ENCODE data around the gene NACA2.

DNA sequence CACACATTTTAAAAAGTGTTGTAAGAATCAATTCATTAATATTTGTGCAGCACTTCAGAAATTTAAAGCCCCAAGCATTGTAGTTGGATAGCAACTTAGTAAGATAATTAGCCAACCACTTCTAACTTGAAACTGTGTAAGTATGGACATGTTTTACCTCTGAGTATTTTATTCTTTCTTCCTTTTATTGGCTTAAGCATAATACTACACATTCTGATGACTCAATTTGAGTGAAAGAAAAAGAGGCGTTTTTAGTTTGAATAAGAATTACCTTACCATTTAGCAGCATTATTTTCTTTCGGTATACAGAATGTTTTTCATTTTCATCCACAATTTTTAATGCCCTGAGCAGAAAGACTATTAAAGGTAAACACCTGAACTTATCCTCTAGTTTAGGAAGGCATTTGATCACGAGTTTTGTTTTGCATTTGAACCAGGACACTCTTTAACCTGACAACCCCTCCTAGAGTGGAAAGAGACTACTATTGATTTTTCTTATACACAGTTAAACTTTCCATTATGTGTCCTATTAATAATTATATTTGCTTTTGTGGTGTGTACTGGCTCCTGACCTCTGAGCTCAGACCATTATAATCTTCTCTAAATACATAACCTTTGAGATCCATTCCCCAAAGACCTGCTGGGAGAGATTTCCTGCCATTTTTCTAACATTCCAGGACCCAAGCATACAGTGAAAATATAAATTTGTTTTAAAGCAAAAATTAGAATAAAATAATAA is 9.2 kb downstream of the NACA2 start:
- TF ChIP-seq EP300 (IDR thresholded peaks at IDR 0.05; ENCODE audit: borderline replicate concordance) (no peak), CEBPB (IDR thresholded peaks at IDR 0.05) (no peak), TAF1 (IDR thresholded peaks at IDR 0.05; ENCODE audit: low read depth) (no peak), CREB1 (IDR thresholded peaks at IDR 0.05; ENCODE audit: low read depth) (no peak), RAD21 (IDR thresholded peaks at IDR 0.05; ENCODE audit: low read depth) (no peak), TCF12 (IDR thresholded peaks at IDR 0.05; ENCODE audit: low read depth) (no peak), EGR1 (IDR thresholded peaks at IDR 0.05) (no peak), ZBTB7A (IDR thresholded peaks at IDR 0.05; ENCODE audit: low read depth) (no peak), TEAD4 (IDR thresholded peaks at IDR 0.05) (no peak)
- TF ChIP-seq, protein P1, sequence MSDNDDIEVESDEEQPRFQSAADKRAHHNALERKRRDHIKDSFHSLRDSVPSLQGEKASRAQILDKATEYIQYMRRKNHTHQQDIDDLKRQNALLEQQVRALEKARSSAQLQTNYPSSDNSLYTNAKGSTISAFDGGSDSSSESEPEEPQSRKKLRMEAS (IDR thresholded peaks at IDR 0.05): no peak
- TF ChIP-seq, protein P2, sequence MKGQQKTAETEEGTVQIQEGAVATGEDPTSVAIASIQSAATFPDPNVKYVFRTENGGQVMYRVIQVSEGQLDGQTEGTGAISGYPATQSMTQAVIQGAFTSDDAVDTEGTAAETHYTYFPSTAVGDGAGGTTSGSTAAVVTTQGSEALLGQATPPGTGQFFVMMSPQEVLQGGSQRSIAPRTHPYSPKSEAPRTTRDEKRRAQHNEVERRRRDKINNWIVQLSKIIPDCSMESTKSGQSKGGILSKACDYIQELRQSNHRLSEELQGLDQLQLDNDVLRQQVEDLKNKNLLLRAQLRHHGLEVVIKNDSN (IDR thresholded peaks at IDR 0.05): no peak
- TF ChIP-seq, protein P3, sequence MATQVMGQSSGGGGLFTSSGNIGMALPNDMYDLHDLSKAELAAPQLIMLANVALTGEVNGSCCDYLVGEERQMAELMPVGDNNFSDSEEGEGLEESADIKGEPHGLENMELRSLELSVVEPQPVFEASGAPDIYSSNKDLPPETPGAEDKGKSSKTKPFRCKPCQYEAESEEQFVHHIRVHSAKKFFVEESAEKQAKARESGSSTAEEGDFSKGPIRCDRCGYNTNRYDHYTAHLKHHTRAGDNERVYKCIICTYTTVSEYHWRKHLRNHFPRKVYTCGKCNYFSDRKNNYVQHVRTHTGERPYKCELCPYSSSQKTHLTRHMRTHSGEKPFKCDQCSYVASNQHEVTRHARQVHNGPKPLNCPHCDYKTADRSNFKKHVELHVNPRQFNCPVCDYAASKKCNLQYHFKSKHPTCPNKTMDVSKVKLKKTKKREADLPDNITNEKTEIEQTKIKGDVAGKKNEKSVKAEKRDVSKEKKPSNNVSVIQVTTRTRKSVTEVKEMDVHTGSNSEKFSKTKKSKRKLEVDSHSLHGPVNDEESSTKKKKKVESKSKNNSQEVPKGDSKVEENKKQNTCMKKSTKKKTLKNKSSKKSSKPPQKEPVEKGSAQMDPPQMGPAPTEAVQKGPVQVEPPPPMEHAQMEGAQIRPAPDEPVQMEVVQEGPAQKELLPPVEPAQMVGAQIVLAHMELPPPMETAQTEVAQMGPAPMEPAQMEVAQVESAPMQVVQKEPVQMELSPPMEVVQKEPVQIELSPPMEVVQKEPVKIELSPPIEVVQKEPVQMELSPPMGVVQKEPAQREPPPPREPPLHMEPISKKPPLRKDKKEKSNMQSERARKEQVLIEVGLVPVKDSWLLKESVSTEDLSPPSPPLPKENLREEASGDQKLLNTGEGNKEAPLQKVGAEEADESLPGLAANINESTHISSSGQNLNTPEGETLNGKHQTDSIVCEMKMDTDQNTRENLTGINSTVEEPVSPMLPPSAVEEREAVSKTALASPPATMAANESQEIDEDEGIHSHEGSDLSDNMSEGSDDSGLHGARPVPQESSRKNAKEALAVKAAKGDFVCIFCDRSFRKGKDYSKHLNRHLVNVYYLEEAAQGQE (IDR thresholded peaks at IDR 0.05; ENCODE audit: low read depth): no peak
